Measurements from ENCODE around the gene MYO7A. TPM values are rescaled to one million over a fixed set of nuclear protein-coding genes. Genes with fewer than 3 reads are reported as not detected.

MYO7A gene
- total RNA-seq, 1 donor from 2014 or later: 2.2 TPM

DNA sequence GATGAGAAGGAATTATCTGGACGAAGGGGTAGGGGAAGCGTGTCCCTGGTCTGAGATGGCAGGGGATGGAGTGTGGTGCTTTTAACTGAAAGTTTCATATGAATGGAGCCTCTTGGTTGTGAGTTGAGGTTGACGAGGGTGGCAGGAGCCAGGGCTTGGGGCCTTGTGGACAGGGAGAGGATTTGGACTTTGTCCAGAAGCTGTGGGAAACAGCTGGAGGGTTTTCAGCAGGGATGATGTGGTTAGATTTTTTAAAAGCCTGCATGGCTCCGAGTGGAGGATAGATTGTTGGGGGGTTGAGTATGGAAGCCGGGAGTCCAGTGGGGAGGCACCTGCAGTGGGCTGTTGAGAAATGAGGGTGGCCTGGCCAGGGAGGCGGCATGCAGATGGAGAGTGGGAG lies 24.8 kb downstream of the MYO7A start:
- TF ChIP-seq, protein P1, sequence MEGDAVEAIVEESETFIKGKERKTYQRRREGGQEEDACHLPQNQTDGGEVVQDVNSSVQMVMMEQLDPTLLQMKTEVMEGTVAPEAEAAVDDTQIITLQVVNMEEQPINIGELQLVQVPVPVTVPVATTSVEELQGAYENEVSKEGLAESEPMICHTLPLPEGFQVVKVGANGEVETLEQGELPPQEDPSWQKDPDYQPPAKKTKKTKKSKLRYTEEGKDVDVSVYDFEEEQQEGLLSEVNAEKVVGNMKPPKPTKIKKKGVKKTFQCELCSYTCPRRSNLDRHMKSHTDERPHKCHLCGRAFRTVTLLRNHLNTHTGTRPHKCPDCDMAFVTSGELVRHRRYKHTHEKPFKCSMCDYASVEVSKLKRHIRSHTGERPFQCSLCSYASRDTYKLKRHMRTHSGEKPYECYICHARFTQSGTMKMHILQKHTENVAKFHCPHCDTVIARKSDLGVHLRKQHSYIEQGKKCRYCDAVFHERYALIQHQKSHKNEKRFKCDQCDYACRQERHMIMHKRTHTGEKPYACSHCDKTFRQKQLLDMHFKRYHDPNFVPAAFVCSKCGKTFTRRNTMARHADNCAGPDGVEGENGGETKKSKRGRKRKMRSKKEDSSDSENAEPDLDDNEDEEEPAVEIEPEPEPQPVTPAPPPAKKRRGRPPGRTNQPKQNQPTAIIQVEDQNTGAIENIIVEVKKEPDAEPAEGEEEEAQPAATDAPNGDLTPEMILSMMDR (IDR thresholded peaks at IDR 0.05; ENCODE audit: unreplicated experiment): no peak
- Mint-ChIP-seq H3K36me3 (no peaks in the 10 kb centered on the region), H3K4me1 (peaks cover 24% of the 10 kb centered on the region), H3K4me3 (no peak overlapping the region), H3K9me3 (no peaks in the 10 kb centered on the region), H3K27me3 (ENCODE audit: low read depth) (peaks cover 8% of the 10 kb centered on the region), H3K27ac (no peak overlapping the region)
- no peak for DNase-seq (ENCODE audit: low spot score in 2 of 2, unreplicated experiment in 2 of 2)

DNA sequence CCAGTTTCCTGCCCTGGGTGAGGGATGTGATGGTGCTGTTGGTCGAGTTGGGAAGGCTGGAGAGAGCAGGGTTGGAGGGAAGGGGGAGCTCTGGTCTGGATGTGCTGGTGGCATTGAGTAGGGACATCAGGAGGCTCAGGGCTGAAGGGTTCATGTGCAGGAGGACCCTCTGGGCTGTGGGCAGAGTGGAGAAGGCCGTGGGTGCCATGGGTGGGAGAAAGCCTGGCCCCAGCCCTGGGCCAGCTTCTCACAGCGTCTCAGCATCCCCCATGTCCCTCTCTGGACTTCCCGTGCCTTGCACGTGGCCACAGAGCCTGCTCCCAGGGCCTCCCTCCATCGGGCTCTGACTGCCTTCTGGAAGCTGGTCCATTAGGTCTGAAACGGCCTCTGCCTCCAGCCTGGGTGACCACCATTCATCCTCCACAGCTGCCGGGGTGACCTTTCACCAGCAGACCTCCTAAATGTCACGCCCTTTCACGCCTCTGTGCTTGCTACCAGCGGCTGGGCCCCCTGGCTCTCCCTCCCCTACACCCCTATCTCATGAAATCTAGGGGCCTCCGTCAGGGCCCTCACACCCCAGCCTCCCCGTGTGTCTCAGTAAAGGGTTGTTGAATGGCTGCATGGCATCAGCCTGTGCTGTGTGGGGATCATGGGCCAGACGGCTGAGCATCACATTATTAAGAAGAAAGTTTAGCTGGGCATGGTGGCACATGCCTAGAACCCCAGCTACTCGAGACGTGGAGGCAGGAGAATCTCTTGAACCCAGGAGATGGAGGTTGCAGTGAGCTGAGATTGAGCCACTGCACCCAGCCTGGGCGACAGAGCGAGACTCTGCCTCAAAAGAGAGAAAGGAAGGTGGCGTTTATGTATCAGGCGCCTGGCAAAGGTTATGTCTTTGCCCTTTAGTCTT lies 25.5 kb downstream of the MYO7A start:
- H3K27ac Mint-ChIP-seq: no peak overlapping the region
- no peaks in the 10 kb centered on the region for H3K9me3 Mint-ChIP-seq
- H3K4me3 Mint-ChIP-seq: no peak overlapping the region
- TF ChIP-seq, protein P1 (IDR thresholded peaks at IDR 0.05; ENCODE audit: unreplicated experiment): no peak
- no peak for DNase-seq (ENCODE audit: low spot score in 2 of 2, unreplicated experiment in 2 of 2)
- H3K36me3 Mint-ChIP-seq: no peaks in the 10 kb centered on the region
- H3K4me1 Mint-ChIP-seq: peaks cover 18% of the 10 kb centered on the region
- peaks cover 6% of the 10 kb centered on the region for H3K27me3 Mint-ChIP-seq (ENCODE audit: low read depth)

DNA sequence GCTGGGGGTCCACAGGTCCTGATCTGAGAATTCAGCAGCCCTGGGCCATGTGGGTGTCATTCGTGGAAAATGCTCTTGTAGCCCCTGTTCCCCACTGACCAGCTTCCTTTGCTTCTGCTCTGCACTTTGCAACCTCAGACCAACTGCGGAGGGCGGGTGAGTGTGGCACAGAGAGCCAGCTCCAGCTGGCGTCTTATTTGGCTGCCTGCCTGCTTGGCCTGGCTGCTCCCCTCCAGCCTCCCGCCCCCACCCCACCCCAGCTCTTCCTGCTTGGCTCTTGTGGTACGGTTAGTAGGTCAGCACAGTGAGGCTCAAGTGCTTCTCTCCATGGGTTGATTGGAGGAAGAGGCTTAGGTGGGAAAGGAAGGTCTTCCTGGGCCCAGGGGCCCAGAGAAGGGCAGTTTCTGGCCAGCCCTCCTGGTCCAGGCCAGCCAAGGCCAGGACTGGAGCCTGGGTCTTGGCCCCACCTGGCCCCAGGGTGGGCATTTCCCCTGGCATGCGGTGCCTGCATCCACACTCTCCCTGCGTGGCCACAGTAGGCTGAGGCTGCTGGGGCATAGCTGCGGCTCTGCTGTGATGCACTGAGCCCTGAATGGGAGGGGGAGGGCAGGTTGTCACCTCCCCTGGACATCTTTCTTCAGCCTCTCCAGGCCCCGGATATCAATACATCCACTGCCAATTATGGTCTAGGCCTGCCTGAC lies 26.5 kb downstream of the MYO7A start:
- H3K27ac Mint-ChIP-seq: no peak overlapping the region
- no peak for DNase-seq (ENCODE audit: low spot score in 2 of 2, unreplicated experiment in 2 of 2)
- no peaks in the 10 kb centered on the region for H3K9me3 Mint-ChIP-seq
- H3K27me3 Mint-ChIP-seq (ENCODE audit: low read depth): peaks cover 5% of the 10 kb centered on the region
- H3K4me1 Mint-ChIP-seq: peaks cover 18% of the 10 kb centered on the region
- H3K36me3 Mint-ChIP-seq: no peaks in the 10 kb centered on the region
- no peak overlapping the region for H3K4me3 Mint-ChIP-seq
- TF ChIP-seq, protein P1 (IDR thresholded peaks at IDR 0.05; ENCODE audit: unreplicated experiment): no peak

DNA sequence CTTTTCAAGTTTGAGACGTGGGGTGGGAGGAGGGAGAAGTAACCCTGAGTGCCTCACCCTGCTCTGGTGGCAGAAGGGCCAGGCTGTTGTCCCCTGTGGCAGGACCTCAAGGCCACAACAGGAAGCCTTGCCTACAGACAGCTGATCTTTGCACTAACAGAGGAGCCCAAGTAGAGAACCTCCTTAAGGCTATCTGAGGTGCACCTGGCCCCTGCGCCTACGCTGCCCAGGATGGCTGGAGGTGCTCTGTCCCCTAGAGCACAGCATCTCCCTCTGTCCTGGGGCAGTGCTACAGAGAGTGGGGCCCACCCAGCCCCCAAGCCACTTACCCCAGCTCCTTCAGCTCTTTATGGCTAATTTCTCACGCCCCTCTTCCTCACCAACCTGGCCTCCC lies 27.0 kb downstream of the MYO7A start:
- TF ChIP-seq, protein P1 (IDR thresholded peaks at IDR 0.05; ENCODE audit: unreplicated experiment): no peak
- Mint-ChIP-seq H3K4me3 (no peak overlapping the region), H3K36me3 (no peaks in the 10 kb centered on the region), H3K27ac (no peak overlapping the region), H3K9me3 (no peaks in the 10 kb centered on the region), H3K4me1 (peaks cover 17% of the 10 kb centered on the region), H3K27me3 (ENCODE audit: low read depth) (peaks cover 5% of the 10 kb centered on the region)
- DNase-seq (ENCODE audit: low spot score in 2 of 2, unreplicated experiment in 2 of 2): no peak

DNA sequence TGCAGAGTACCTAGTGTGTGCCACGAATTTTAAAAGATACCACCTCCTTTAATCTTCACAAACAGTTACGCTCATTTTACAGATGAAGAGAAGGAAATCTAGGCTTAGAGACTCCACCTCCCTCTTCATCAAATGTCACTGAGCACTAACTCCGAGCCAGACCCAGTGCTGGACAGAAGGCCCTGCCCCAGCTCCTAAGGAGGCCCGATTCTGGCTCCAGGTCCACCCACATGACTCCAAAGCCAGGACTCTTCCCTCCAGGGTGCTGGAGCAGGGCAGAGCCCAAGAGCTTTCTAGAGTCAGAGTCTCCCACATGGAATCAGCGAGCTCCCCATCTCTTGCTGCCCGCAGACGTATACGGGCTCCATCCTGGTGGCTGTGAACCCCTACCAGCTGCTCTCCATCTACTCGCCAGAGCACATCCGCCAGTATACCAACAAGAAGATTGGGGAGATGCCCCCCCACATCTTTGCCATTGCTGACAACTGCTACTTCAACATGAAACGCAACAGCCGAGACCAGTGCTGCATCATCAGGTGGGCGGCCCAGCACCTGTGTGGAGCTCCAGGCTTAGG lies 27.6 kb downstream of the MYO7A start:
- H3K27me3 Mint-ChIP-seq (ENCODE audit: low read depth): peaks cover 5% of the 10 kb centered on the region
- H3K4me1 Mint-ChIP-seq: peaks cover 15% of the 10 kb centered on the region
- no peak overlapping the region for H3K27ac Mint-ChIP-seq
- H3K4me3 Mint-ChIP-seq: no peak overlapping the region
- no peaks in the 10 kb centered on the region for H3K36me3 Mint-ChIP-seq
- H3K9me3 Mint-ChIP-seq: no peaks in the 10 kb centered on the region
- TF ChIP-seq, protein P1 (IDR thresholded peaks at IDR 0.05; ENCODE audit: unreplicated experiment): no peak
- no peak for DNase-seq (ENCODE audit: low spot score in 2 of 2, unreplicated experiment in 2 of 2)

Data from mesothelial cell of epicardium (in vitro differentiated cells).